Mesothelial cell of epicardium (in vitro differentiated cells): ENCODE measurements around the gene GUCD1. TPM values are rescaled to one million over a fixed set of nuclear protein-coding genes. Genes with fewer than 3 reads are reported as not detected.

Source experiments
- DNase-seq, 2 experiments: peaks; one replicate each; pipeline ENCODE4 v3.0.0; 2021; ENCODE audit warnings: low spot score in 2 of 2; ENCODE audit not compliant: unreplicated experiment in 2 of 2
- H3K27ac Mint-ChIP-seq: 2 replicates; pipeline ENCODE4 v1.8.0; 2021; ENCODE audit warnings: mixed read lengths
- H3K27me3 Mint-ChIP-seq: 2 replicates; pipeline ENCODE4 v1.8.0; 2021; ENCODE audit warnings: low read depth, mixed read lengths
- H3K36me3 Mint-ChIP-seq: 2 replicates; pipeline ENCODE4 v1.8.0; 2021; ENCODE audit warnings: mixed read lengths
- H3K4me1 Mint-ChIP-seq: 2 replicates; pipeline ENCODE4 v1.8.0; 2021; ENCODE audit warnings: mixed read lengths
- H3K4me3 Mint-ChIP-seq: 2 replicates; pipeline ENCODE4 v1.8.0; 2021; ENCODE audit warnings: mild to moderate bottlenecking, moderate library complexity, mixed read lengths
- H3K9me3 Mint-ChIP-seq: 2 replicates; pipeline ENCODE4 v1.8.0; 2021; ENCODE audit warnings: mixed read lengths
- total RNA-seq: library from RNA; stranded (reverse); gene quantifications from 3 replicates; pipeline ENCODE4 v1.2.1, GENCODE V29; 2021
- TF ChIP-seq, protein P1 (sequence below): fragments of 200-600 bp; sonication (generic); IDR thresholded peaks from one replicate; pipeline ENCODE4 v1.5.0; 2021; ENCODE audit warnings: antibody characterized with exemption; ENCODE audit not compliant: unreplicated experiment

Gene GUCD1
- total RNA-seq, 1 donor from 2014 or later = 79.4 TPM

DNA sequence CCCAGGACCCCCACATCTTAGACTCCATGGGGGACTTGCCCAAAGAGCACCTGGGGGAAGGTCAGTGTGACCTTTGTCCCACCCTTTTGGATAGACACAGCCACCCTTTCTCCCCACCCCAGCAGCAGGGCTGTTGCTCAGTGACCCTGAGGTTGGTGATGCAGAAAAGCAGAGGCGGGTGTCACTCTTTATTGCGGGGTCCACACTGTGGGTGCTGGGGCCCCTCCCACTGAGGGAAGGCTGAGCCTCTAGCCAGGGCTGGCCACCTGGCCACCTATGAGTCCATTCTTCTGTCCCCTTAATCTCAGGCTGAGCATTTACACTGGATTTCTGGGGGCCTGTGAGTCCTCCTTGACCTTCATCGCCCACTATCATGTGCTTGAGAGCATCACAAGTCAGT, 30.5 kb upstream of the GUCD1 start:
- TF ChIP-seq, protein P1, sequence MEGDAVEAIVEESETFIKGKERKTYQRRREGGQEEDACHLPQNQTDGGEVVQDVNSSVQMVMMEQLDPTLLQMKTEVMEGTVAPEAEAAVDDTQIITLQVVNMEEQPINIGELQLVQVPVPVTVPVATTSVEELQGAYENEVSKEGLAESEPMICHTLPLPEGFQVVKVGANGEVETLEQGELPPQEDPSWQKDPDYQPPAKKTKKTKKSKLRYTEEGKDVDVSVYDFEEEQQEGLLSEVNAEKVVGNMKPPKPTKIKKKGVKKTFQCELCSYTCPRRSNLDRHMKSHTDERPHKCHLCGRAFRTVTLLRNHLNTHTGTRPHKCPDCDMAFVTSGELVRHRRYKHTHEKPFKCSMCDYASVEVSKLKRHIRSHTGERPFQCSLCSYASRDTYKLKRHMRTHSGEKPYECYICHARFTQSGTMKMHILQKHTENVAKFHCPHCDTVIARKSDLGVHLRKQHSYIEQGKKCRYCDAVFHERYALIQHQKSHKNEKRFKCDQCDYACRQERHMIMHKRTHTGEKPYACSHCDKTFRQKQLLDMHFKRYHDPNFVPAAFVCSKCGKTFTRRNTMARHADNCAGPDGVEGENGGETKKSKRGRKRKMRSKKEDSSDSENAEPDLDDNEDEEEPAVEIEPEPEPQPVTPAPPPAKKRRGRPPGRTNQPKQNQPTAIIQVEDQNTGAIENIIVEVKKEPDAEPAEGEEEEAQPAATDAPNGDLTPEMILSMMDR = no peak
- no peak overlapping the region for H3K4me3 Mint-ChIP-seq

DNA sequence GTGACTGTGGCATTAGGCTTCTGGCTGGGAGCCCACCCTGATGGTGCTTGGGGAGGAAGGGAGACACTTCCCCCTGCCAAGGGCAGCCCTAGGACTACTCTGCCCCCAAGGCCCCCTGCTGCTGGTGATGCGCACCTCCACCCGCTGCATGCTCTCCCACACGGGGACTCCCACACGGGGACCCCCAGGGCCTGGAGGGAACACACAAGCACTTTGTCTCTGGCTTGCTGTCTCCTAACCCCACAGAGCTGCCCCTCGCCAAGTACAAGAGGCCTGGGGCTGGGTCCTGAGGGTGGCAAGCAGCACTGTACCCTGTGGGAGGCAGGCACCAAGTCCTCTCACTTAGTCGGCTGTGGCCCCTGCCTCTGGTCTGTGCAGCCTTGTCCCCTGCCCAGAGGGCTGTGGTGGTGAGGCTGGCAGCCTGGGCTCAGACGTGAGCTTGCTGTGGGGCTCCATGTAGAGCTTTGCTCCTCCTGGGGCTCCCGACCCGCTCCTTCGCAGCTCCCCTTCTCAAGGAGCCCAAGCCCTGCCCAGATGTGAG, 30.0 kb upstream of the GUCD1 start:
- Mint-ChIP-seq H3K4me1 (peaks cover 28% of the 10 kb centered on the region), H3K36me3 (no peaks in the 10 kb centered on the region), H3K4me3 (no peak overlapping the region), H3K9me3 (no peaks in the 10 kb centered on the region), H3K27ac (peak overlapping the region; percentile 93), H3K27me3 (no peaks in the 10 kb centered on the region)
- no peak for DNase-seq
- TF ChIP-seq, protein P1 = no peak

More for the DNA sequence above, 30.5 kb upstream of the GUCD1 start:
- no peaks in the 10 kb centered on the region for H3K27me3 Mint-ChIP-seq
- H3K36me3 Mint-ChIP-seq = peaks cover under 1% of the 10 kb centered on the region
- no peak overlapping the region for H3K27ac Mint-ChIP-seq
- H3K9me3 Mint-ChIP-seq = no peaks in the 10 kb centered on the region
- DNase-seq = no peak
- H3K4me1 Mint-ChIP-seq = peaks cover 24% of the 10 kb centered on the region

DNA sequence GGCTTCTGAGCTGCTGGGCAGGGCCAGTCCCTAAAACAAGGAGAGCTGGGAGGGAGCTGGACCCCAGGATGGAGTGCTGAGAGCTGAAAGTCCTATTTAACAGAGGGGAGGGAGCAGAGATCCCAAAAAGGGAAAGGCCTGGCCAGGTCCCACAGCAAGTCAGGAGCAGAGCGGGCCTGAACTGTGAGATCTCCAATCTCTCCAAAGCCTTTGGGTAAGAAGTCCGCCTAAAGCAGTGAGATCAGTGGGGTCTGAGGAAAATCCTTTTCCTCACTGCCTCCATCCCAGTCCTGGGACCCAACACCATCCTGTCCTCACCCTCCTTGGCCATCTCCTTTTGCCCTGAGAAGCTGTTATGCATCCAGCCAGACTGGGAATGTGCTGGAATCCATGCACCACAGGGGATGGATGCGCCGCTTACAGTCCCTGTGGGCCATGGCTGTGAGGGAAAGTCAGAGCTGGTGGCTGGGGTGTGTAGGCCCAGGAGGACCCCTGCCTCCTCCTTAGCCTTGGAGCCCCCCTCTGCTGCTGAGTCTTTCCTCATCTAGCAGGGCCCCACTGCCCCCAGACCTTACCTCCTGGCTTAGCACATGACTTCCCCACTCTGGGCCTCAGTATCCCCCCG, 29.3 kb upstream of the GUCD1 start:
- DNase-seq = no peak
- H3K4me3 Mint-ChIP-seq = peak overlapping the region; percentile 6

DNA sequence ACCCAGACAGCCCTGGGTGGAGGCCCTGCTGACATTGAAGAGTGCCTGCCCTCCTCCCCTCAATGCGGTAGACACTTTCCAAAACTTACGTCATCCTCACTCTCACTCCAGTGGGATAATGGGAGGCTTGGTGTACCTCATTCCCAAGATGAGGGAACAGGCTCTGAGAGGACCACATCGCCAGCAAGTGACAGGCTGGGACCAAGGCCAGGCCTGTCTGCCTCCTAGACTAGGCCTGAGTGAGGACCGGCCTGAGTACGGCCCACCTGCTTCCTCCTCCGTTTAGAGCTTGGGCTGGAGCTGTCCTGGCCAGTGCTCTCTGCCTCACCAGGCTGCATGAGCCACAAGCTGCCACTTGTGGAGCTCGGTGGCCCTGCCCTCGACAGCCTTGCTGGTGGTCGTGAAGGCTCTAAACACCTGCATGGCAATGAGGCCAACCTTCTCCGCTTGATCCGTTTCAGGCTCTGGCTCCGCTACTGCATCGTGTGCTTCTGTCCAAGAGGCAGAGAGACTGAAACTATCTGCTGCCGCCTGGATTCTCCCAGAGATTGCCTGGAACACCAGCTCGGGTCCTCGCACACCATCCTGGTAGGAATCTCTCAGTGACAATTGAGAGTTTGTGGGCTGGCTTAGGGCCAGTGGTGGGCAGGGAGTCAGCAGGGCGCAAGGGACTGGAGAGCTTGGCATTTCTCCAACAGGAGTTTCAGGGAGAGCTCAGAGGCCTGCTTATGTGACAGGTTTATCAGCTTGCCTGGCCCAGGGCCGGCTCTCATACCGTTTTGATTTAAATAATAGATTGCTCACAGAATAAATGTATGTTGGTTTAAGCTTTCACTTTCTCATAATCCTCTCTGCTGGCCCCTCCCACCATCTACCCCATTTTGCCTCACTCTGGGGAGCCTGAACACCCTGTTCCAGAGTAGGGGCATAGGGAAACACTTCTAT, 28.6 kb upstream of the GUCD1 start:
- peak overlapping the region; percentile 6 for H3K4me3 Mint-ChIP-seq
- no peak for DNase-seq
- peaks cover 4% of the 10 kb centered on the region for H3K9me3 Mint-ChIP-seq
- no peaks in the 10 kb centered on the region for H3K36me3 Mint-ChIP-seq
- H3K4me1 Mint-ChIP-seq = peaks cover 37% of the 10 kb centered on the region
- TF ChIP-seq, protein P1 = no peak
- peak overlapping the region; percentile 93 for H3K27ac Mint-ChIP-seq
- H3K27me3 Mint-ChIP-seq = no peaks in the 10 kb centered on the region

More for the DNA sequence above, 29.3 kb upstream of the GUCD1 start:
- Mint-ChIP-seq H3K36me3 (no peaks in the 10 kb centered on the region), H3K4me1 (peaks cover 30% of the 10 kb centered on the region), H3K27ac (peak overlapping the region; percentile 93), H3K9me3 (peaks cover 3% of the 10 kb centered on the region), H3K27me3 (no peaks in the 10 kb centered on the region)
- TF ChIP-seq, protein P1 = no peak

DNA sequence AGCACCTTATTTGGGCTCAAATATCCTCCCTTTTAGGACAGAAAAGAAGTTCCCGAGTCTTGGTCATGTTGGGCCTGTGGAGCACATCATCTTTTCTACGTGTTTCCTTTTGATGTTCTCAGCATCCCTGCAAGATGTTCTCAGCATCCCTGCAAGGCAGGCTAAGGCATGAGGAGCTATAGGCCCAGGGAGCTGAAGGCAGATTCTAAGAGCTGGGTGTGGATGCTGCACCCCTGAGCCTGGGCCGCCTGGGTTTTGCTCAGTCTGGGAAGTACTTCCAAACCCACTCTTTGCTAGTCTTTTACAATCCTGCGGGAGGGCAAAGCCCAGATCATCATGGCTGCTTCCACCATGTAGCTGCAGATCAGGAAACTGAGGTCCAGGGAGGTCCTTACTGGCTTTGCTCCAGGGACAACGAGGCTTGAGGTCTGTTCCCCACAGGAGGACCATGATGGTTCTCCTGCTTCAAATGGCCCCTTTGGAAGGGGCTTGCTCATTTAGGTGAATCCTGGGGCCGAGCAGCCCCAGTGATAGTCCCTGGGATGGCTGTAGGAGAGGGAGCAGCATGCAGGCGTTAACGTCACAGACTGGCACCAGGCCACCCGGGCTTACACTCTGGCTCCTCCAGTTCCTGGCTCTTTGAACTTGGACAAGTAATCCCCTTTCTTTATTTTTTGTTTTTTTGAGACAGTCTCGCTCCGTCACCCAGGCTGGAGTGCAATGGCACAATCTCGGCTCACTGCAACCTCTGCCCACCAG, 27.3 kb upstream of the GUCD1 start:
- TF ChIP-seq, protein P1 = no peak
- no peak for DNase-seq
- Mint-ChIP-seq H3K27ac (no peak overlapping the region), H3K36me3 (no peaks in the 10 kb centered on the region), H3K4me1 (peaks cover 44% of the 10 kb centered on the region), H3K9me3 (peaks cover 4% of the 10 kb centered on the region), H3K4me3 (no peak overlapping the region), H3K27me3 (no peaks in the 10 kb centered on the region)
